HG03097 (cell line): ENCODE measurements around the gene ARFGAP1.
"Not testable (repeated sequence)": the region's sequence is repeated elsewhere in the genome, so short reads cannot be mapped to it uniquely, and the experiment has no call there.

Experiments
- ATAC-seq: cut with Tn5 transposase; IDR thresholded peaks from one replicate; pipeline ENCODE4 v1.9.1; 2021; ENCODE audit not compliant: unreplicated experiment, low FRiP score

The ARFGAP1 gene

DNA sequence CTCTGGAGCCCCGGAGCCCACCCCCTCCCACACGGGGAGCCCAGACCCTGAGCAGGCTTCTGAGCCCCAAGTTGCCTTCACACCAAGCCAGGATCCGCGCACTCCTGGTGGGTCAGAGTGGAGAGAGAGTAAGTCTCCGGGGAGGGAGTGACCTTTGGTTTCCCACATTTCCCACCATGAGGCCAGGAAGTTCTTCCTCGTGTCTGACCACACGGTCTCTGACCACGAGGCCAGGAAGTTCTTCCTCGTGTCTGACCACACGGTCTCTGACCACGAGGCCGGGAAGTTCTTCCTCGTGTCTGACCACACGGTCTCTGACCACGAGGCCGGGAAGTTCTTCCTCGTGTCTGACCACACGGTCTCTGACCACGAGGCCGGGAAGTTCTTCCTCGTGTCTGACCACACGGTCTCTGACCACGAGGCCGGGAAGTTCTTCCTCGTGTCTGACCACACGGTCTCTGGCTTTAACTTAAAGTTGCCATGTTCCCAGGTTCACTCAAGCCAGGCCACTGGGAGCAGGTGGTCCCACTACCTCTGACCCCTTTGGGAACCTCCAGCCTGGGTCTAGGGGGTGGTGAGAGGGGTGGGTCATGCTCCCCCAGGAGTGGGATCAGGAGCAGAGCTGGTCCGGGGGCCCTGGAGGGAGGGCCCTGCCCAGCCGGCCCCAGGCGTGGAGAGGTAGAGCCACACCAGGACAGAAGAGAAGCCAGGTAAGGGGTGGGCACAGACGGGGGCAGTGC lies 33.5 kb downstream of the ARFGAP1 start:
- not testable (repeated sequence) for ATAC-seq

DNA sequence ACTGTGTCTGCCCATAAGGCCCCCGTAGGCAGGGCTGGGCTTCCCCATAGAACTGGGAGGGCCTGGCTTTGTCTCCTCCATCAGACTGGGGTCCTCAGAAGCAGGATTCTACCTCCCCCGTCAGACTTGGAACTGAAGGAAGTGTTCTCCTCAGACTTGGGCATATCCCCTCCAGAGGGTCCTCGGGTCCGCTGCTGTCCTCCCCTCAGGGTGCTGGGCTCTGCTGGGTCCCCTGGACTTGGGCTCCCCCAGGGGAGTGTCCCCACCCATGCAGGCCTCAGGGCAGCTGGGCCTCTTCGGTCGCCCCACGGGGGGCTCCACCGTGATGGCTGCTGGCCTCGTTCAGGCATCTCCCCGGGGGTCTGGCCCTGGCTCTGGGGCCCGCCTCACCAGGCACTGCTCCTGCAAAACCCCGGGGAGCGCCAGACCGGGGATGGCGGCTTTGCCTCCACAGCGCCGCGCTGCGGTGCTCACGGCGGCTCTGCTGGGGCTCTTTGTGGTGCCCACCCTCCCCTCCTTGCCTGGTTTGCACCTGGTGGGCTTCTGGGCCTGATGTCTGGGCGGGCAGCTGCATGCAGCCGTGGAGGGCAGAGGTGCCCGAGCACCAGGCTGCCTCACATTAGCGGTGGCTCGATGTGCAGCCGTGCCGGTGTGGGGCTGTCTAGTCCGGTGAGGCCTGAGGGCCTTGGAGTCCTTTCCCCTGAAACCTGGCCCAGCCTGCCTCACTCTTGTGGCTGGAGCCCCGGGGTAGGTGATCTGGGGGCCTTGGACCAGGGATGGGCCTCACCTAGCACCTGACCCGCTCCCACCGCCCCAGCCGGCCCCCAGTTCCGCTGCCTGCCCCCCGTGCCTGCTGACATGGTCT lies 34.3 kb downstream of the ARFGAP1 start:
- ATAC-seq, result no peak

DNA sequence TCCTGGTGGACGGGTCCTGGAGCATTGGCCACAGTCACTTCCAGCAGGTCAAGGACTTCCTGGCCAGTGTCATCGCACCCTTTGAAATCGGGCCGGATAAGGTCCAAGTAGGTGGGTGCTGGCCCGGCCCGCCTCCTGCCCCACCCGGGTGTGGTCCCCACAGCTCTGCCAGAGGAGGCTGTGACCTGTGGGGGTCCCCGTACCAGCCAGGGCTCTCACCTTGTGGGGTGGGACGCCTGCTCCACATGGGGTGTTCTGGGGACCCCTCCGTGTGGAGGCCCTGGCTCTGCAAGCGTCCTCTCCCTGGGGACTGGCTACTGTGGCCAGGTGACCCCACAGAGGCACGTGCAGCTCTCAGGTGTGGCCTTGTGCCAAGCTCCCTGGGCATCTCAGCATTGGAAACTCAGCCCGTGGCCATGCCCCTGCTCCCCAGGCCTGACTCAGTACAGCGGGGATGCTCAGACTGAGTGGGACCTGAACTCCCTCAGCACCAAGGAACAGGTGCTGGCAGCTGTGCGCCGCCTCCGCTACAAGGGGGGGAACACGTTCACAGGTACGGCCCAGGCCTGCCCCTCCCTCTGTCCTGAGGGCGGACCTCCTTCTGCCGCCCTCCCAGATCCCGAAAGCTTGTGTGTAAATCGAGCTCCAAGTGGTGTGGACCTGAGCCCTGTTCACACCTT lies 35.1 kb downstream of the ARFGAP1 start:
- ATAC-seq, result no peak

DNA sequence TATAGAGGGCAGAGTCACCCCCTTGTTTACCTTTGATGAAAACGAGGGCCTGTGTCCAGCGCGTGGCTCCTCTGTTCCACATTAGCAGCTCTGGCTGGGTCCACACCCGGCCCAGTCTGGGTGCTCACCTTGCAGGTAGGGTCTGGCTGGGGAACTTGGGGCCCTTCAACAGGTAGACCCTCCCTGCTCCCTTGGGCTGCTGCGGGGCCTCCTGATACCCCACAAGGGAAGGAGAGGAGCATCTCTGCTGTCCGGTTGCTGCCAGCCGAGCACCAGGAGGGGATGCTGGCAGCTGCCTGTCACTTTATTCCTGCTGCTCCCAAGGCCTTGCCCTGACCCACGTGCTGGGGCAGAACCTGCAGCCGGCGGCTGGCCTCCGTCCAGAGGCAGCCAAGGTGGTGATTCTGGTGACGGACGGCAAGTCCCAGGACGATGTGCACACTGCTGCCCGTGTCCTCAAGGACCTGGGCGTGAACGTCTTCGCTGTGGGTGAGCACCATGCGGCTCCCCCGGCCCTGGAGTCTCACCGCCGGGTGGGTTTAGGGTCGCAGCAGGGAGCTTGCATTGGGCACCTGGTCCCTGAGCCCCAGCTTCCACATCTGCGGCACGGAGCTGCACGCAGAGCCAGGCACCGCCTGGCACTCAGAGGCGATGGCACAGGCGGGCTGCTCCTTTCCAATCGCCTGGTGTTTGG lies 35.8 kb downstream of the ARFGAP1 start:
- ATAC-seq, result no peak

DNA sequence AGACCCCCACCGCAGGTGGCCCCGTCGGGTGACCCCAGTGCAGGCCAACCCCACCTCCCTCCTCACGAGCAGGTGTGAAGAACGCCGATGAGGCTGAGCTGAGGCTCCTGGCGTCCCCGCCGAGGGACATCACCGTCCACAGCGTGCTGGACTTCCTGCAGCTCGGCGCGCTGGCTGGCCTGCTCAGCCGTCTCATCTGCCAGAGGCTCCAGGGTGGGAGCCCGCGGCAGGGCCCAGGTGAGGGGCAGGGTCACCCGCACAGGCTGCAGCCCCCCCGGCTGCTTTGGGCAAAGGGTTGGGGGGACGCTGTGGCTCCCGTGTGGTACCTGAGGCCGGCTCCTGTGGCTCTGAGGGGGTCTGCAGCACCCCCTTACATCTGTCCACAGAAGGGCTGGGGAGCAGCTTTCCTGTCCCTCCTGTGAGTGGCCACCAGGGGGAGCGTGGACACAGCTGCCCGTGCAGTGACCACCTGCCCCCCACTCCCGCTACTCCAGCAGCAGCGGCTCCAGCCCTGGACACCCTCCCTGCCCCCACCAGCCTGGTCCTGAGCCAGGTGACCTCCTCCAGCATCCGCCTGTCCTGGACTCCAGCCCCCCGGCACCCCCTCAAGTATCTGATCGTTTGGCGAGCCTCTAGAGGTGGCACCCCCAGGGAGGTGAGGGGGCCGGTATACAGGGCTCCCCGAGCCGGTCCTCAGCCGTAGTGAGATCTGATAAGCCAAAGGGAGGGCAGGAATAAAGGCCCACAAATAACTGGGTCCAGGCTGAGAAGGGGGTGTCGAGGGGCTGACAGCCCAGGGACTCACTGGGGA lies 36.9 kb downstream of the ARFGAP1 start:
- ATAC-seq, result no peak

DNA sequence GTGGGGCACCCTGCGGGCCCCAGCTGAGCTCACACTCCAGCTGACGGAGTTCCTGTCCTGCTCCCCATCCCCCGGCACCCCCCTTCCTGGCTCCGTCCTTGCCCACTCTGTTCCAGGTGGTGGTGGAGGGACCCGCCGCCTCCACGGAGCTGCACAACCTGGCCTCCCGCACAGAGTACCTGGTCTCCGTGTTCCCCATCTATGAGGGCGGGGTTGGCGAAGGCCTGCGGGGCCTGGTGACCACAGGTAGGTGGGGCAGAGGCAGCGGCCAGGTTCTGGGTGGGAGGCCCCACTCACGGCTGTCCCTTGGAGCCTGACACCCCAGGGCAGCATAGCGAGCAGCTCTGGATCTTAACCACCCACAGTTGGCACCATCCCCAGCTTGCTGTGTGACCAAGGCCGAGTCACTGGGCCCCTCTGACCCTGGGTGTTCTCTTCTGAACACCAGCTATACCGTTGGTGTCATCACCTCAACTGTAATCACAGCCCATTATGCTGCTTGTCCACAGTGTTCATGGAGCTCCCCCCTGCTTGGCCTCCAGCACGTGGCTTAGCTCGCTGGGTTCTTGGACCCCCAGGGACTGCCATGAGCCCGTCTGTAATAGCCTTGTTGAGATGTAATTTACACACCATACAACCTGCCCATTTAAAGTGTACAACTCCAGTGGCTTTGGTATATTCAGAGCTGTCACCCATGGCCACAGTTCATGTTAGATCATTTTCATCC lies 37.8 kb downstream of the ARFGAP1 start:
- ATAC-seq, result no peak

DNA sequence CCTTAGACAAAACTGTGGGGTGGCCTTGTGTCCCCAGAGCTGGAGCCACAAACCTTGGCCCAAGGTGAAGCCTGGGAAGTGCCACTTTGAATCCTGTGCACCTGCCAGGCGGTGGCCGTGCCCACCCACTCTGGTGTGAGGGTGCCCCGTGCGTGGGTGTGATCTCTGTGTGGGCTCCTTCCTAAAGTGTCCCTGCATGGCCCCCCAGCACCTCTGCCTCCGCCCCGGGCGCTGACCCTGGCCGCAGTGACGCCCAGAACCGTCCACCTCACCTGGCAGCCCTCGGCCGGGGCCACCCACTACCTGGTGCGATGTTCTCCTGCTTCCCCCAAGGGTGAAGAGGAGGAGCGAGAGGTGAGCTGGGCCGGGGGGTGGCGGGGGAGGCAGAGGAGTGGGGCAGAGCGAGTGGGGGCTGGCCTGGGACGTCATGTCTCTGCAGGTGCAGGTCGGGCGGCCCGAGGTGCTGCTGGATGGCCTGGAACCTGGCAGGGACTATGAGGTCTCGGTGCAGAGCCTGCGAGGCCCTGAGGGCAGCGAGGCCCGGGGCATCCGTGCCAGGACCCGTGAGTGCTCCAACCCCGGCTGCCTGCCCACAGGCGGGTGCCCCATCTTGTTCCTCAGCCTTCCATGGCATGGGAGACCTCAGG lies 38.7 kb downstream of the ARFGAP1 start:
- no peak for ATAC-seq

DNA sequence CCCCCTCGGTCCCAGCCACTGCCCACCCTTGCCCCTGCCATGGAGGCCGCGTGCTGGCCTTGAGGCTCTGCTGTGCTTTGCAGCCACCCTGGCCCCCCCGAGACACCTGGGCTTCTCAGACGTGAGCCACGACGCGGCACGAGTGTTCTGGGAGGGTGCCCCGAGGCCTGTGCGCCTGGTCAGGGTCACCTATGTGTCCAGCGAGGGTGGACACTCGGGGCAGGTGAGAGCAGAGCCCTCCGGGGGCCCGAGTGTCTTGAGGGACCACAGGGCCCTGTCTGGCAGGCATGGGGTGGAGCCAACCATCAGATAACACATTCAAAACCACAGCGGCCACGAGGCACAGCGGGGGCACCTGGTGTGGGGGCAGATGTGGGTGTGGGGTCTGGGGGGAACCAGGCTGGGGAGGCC lies 39.2 kb downstream of the ARFGAP1 start:
- ATAC-seq, result no peak

DNA sequence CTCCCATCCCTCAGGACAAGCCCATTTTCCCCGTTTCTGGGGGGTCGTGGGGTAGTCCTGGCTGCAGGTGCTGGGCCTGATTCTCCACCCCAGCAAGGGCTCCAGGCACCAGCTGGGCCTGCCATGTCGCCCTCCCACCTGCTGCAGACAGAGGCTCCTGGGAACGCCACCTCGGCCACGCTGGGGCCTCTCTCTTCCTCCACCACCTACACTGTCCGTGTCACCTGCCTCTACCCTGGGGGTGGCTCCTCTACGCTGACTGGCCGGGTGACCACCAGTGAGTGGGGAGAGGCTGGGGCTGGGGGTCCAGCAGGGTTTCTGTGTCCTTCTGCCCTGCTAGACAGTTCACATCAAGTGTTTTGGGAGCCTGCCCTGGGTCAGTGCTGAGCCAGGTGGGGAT lies 39.7 kb downstream of the ARFGAP1 start:
- ATAC-seq, result no peak

DNA sequence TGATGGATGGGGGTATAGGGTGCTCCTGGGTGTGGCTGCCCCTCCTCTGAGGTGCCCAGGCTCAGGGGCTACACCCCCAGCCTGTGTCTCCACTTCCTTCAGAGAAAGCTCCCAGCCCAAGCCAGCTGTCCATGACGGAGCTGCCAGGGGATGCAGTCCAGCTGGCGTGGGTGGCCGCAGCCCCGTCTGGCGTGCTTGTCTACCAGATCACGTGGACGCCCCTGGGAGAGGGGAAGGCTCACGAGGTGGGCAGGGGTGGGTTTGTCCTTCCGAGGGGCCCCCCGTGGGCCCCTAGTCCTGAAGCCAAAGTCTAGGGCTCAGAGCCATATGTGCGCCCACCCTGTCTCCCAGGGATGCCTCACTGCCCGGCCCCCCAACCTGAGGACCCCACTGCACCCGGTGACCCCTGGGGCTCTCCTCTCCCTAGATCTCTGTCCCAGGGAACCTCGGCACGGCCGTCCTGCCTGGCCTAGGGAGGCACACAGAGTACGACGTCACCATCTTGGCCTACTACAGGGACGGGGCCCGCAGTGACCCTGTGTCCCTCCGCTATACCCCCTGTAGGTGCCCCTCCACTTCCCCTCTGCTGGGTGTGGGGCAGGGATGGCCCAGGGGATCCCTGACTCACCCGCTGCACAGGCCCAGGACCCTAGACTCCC lies 40.2 kb downstream of the ARFGAP1 start:
- no peak for ATAC-seq

DNA sequence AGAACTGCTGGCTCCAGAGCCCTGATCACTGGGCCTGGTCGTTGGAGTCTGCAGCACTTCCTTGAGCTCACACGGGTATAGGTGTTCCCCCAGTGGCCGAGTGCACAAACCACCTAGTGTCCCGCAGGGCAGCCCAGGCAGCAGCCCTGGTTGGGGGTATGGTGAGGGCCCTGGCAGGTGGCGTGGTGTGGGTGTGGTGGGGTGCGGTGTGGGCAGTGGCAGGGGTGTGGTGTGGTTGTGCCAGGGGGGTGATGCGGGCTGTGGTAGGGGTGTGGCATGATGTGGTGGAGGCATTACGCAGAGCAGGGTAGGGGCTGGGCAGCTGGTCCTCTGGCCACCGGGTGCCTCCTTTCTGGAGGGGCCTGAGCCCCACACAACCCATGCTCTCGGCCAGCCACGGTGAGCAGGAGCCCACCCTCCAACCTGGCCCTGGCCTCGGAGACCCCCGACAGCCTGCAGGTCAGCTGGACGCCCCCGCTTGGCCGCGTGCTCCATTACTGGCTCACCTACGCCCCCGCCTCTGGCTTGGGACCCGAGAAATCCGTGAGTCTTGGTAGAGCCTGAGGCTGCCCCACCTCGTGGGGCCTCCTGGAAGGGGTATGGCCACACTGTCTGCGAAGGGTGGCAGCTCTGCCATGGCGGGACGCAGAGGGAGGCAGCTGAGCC lies 40.9 kb downstream of the ARFGAP1 start:
- no peak for ATAC-seq

DNA sequence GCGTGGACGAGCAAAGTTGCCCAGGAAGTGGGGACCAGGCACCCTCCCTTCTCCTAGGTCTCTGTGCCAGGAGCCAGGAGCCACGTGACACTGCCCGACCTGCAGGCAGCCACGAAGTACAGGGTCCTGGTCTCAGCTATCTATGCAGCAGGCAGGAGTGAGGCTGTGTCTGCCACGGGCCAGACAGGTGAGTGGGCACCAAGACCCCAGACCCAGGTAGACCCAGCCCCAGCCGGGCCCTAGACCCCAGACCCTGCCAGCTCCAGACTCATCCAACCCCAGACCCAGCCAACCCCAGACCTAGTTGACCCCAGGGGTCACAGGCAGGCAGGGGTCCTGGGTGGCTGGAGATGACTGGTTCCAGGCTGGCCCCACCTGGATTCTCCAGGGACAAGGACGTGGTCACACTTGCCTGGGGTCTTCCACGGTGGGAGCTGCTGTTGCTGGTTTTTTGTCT lies 41.4 kb downstream of the ARFGAP1 start:
- no peak for ATAC-seq

DNA sequence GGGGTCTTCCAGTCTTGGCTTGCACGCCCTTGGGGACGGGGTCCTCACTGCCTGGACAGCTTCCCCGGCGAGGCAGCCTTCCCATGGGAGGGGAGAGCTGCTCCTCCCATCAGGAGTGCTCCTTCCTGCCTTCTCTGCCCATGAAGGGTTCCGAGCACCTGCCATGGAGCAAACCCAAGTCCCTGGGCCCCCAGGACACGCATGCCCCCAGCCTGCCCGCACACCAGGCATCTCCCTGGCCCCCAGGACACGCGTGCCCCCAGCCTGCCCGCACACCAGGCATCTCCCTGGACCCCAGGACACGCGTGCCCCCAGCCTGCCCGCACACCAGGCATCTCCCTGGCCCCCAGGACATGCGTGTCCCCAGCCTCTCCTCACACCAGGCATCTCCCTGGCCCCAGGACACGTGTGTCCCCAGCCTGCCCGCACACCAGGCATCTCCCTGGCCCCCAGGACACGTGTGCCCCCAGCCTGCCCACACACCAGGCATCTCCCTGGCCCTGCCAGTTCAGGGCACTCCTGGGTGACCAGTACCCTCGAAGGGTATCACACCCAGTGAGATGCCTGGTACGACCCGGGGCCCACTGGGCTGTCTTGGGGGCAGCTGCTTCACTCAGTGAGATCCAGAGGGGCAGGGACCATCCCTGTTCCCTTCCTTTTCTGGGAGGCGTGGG lies 42.1 kb downstream of the ARFGAP1 start:
- ATAC-seq, result no peak

DNA sequence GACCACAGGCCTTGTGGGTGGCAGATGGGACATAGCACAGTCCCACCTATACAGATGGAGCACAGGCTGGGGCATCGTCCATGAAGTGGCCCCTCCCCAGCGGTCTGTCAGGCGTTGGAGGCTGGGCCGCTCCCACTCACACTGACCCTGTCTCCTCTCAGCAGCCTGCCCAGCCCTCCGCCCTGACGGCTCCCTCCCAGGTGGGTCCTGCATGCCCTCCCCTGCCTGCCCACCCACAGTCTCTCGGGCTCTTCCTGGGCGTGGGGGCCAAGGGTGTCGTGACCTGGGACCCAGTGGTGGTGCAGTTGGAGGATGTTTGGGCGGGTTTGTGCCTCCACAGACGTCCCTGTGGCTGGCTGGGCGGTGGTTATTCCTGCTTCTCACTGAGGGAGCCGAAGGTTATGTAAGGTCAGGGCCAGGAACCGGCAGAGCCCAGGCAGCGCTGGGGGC lies 42.7 kb downstream of the ARFGAP1 start:
- ATAC-seq, result no peak

DNA sequence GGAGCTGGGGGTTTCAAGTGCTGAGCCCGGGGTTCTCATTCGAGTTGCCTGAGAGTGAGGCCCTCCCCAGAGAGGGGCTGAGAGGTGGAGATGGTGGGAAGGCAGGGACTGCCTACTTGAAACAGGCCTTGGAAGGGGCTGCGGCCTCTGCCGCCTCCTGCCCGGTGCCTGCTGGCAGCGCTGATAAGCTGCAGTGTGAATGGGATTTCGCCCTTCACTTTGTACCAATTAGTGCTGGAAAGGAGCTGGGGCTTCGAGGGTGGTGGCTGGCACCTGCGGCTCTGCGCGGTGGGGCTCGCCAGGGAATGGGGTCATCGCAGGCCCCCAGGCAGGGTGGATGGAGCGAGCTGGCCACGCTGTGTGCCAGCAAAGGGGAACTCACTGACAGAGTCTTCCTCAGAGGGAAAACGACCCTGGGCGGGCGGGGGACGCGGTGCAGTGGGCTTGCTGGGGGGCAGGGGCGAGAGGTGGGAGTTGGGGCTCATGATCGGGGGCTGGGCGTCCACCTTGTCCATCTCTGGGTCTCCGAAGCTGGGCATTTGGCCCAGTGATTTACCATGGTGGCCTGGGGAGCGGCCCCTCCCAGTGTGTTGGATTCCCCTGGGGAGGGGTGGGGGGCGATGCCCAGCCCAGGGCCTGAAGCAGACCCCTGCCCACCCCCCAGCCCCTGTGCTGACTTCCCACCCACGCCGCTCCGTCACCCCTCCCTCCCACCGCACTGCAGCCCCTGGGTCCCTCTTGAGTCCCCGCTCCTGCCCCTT lies 43.3 kb downstream of the ARFGAP1 start:
- no peak for ATAC-seq

DNA sequence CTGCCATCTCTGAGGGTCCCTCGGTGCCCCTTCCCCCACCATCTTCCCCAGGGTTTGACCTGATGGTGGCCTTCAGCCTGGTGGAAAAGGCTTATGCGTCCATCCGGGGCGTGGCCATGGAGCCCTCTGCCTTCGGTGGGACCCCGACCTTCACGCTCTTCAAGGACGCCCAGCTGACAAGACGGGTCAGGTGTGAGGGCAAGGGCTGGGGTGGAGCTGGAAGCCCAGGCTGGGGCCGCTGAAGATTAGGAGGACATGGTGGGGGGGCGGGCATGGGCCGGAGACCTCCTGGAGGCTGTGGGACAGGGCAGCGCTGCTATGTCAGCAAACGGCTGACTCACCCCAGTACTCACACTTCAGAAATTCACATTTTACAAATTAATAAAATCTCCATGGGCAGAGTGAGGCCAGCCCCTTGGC lies 43.9 kb downstream of the ARFGAP1 start:
- no peak for ATAC-seq
